ENCODE results near the gene VPS72.

DNA sequence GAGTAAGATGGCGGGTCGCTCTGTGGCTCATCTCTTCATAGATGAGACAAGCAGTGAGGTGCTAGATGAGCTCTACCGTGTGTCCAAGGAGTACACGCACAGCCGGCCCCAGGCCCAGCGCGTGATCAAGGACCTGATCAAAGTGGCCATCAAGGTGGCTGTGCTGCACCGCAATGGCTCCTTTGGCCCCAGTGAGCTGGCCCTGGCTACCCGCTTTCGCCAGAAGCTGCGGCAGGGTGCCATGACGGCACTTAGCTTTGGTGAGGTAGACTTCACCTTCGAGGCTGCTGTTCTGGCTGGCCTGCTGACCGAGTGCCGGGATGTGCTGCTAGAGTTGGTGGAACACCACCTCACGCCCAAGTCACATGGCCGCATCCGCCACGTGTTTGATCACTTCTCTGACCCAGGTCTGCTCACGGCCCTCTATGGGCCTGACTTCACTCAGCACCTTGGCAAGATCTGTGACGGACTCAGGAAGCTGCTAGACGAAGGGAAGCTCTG, 31.2 kb downstream of the VPS72 start:
- TF ChIP-seq EZH2 (IDR thresholded peaks at IDR 0.05; ENCODE audit: low read length), result no peak
- TF ChIP-seq, protein P1, sequence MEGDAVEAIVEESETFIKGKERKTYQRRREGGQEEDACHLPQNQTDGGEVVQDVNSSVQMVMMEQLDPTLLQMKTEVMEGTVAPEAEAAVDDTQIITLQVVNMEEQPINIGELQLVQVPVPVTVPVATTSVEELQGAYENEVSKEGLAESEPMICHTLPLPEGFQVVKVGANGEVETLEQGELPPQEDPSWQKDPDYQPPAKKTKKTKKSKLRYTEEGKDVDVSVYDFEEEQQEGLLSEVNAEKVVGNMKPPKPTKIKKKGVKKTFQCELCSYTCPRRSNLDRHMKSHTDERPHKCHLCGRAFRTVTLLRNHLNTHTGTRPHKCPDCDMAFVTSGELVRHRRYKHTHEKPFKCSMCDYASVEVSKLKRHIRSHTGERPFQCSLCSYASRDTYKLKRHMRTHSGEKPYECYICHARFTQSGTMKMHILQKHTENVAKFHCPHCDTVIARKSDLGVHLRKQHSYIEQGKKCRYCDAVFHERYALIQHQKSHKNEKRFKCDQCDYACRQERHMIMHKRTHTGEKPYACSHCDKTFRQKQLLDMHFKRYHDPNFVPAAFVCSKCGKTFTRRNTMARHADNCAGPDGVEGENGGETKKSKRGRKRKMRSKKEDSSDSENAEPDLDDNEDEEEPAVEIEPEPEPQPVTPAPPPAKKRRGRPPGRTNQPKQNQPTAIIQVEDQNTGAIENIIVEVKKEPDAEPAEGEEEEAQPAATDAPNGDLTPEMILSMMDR (optimal IDR thresholded peaks at IDR 0.05 in 1 of 3, IDR thresholded peaks at IDR 0.05 in 1 of 3, conservative IDR thresholded peaks at IDR 0.05 in 1 of 3; ENCODE audit: extremely low read depth in 1 of 3, insufficient read depth in 2 of 3, low read length in 3 of 3), result no peak

Measured in keratinocyte (primary cell).